B cell (primary cell): Measurements from ENCODE around the gene FNDC11. TPM values are rescaled to one million over a fixed set of nuclear protein-coding genes. Genes with fewer than 3 reads are reported as not detected.
"Not testable (repeated sequence)": the region's sequence is repeated elsewhere in the genome, so short reads cannot be mapped to it uniquely, and the experiment has no call there.

Experiments
- ATAC-seq: fragments of 200-7000 bp; cut with Tn5 transposase; one replicate; pipeline ENCODE4 v1.10.0; 2021; ENCODE audit warnings: low read depth, mild to moderate bottlenecking, moderate number of reproducible peaks, moderate library complexity
- CTCF ChIA-PET: fragments of 350-600 bp; sonication (Branson Sonifier 250); formaldehyde crosslinking; loops from one replicate; lab custom pipeline; 2021; ENCODE audit warnings: antibody characterized with exemption, inconsistent platforms; lab: Charles Lee
- POLR2A ChIA-PET: fragments of 350-600 bp; sonication (Branson Sonifier 250); formaldehyde crosslinking; loops from one replicate; lab custom pipeline; 2021; ENCODE audit warnings: antibody characterized with exemption; lab: Charles Lee
- DNase-seq: peaks from one replicate; pipeline ENCODE4 v3.0.0; 2013
- H2AFZ ChIP-seq: 2 replicates; pipeline ENCODE4 v1.6.1; 2012; ENCODE audit warnings: mild to moderate bottlenecking, low read depth, low read length; ENCODE audit not compliant: insufficient read depth, poor library complexity, severe bottlenecking
- H3K27ac ChIP-seq, 2 donors: 1 replicate in 1 of 2; 2 replicates in 1 of 2; pipeline ENCODE4 v1.5.1; 2012 to 2013; ENCODE audit warnings: low read length in 2 of 2, mild to moderate bottlenecking in 2 of 2, moderate library complexity in 1 of 2
- H3K27me3 ChIP-seq, 4 experiments: fragments of 200-600 bp in 1 of 4; sonication (generic) in 1 of 4; replicated peaks in 1 of 4; 1 replicate in 2 of 4; 2 replicates in 2 of 4; pipeline versions ENCODE4 v1.6.1 to v1.7.0; 2013 to 2016; ENCODE audit warnings: low read length in 3 of 4, mild to moderate bottlenecking in 2 of 4, mixed read lengths in 1 of 4, moderate library complexity in 1 of 4; ENCODE audit not compliant: insufficient read depth in 4 of 4, control insufficient read depth in 3 of 4; ENCODE audit errors: control extremely low read depth in 1 of 4
- H3K36me3 ChIP-seq, 2 experiments: replicated peaks in 1 of 2; 1 replicate in 1 of 2; 2 replicates in 1 of 2; pipeline versions ENCODE4 v1.6.1 to v1.7.1; 2013; ENCODE audit warnings: low read length in 1 of 2; ENCODE audit not compliant: insufficient read depth in 2 of 2, control insufficient read depth in 1 of 2; ENCODE audit errors: control extremely low read depth in 1 of 2, extremely low read depth in 1 of 2
- H3K4me1 ChIP-seq, 2 donors: fragments of 200-600 bp in 1 of 2; sonication (generic) in 1 of 2; 1 replicate in 1 of 2; 2 replicates in 1 of 2; pipeline versions ENCODE4 v1.5.1 to v1.6.1; 2013 to 2017; ENCODE audit warnings: low read length in 2 of 2; ENCODE audit not compliant: control insufficient read depth in 2 of 2, insufficient read depth in 2 of 2
- H3K4me2 ChIP-seq: replicated peaks from 2 replicates; pipeline ENCODE3; 2012; ENCODE audit warnings: mild to moderate bottlenecking, low read depth, low read length; ENCODE audit not compliant: poor library complexity, severe bottlenecking
- H3K4me3 ChIP-seq, 5 experiments: fragments of 200-600 bp in 1 of 5; sonication (generic) in 1 of 5; 1 replicate in 3 of 5; 2 replicates in 2 of 5; pipeline versions ENCODE4 v1.5.1 to v1.7.0; 2011 to 2016; ENCODE audit warnings: low read length in 4 of 5, mild to moderate bottlenecking in 4 of 5, low read depth in 2 of 5, control low read depth in 1 of 5, moderate library complexity in 1 of 5; ENCODE audit not compliant: insufficient read depth in 1 of 5; ENCODE audit errors: control extremely low read depth in 1 of 5, extremely low read depth in 1 of 5
- H3K79me2 ChIP-seq: fragments of 200-600 bp; sonication (generic); one replicate; pipeline ENCODE4 v1.6.0; 2016; ENCODE audit warnings: low read length; ENCODE audit not compliant: control insufficient read depth, insufficient read depth
- H3K9ac ChIP-seq: fragments of 200-600 bp; sonication (generic); 2 replicates; pipeline ENCODE4 v1.6.1; 2017; ENCODE audit warnings: mild to moderate bottlenecking, low read length, moderate library complexity
- H3K9me3 ChIP-seq, 3 donors: one replicate each; pipeline versions ENCODE4 v1.6.1 to v1.7.1; 2013; ENCODE audit warnings: low read length in 2 of 3; ENCODE audit not compliant: control insufficient read depth in 2 of 3, insufficient read depth in 1 of 3; ENCODE audit errors: control extremely low read depth in 1 of 3
- H4K20me1 ChIP-seq: 2 replicates; pipeline ENCODE4 v1.6.0; 2012; ENCODE audit warnings: mild to moderate bottlenecking, low read length; ENCODE audit not compliant: insufficient read depth, control insufficient read depth, poor library complexity, severe bottlenecking
- H3K27ac Mint-ChIP-seq: one replicate; pipeline ENCODE4 v1.8.0; 2021; ENCODE audit warnings: mixed read lengths
- H3K27me3 Mint-ChIP-seq: one replicate; pipeline ENCODE4 v1.8.0; 2021; ENCODE audit warnings: mixed read lengths
- H3K4me1 Mint-ChIP-seq: one replicate; pipeline ENCODE4 v1.8.0; 2021; ENCODE audit warnings: mixed read lengths
- H3K4me3 Mint-ChIP-seq: one replicate; pipeline ENCODE4 v1.8.0; 2021; ENCODE audit warnings: mixed read lengths
- H3K9me3 Mint-ChIP-seq: one replicate; pipeline ENCODE4 v1.8.0; 2022; ENCODE audit warnings: mixed read lengths; ENCODE audit not compliant: insufficient read depth
- CTCF ChIP-seq: fragments of 200-600 bp; IDR thresholded peaks from one replicate; pipeline ENCODE4 v1.8.0; 2022; ENCODE audit warnings: antibody characterized with exemption, mild to moderate bottlenecking
- EZH2 ChIP-seq: IDR thresholded peaks from 2 replicates; pipeline ENCODE4 v1.6.1; 2012; ENCODE audit warnings: borderline replicate concordance, low read depth, mild to moderate bottlenecking, moderate library complexity, low read length; ENCODE audit not compliant: insufficient read depth, poor library complexity, severe bottlenecking
- WGBS: methylation state at CpG from one replicate; pipeline ENCODE4 v1.1.5; 2013; ENCODE audit warnings: missing lambda C conversion rate; ENCODE audit not compliant: insufficient coverage; 5-methylcytosine and 5-hydroxymethylcytosine counted together
- intact Hi-C: fragments of 100-400 bp; cut with micrococcal nuclease; formaldehyde crosslinking; loops from one replicate; pipeline ENCODE4 v1.10.0; 2022
- polyA plus RNA-seq: library from polyadenylated mRNA; depleted of rRNA; stranded (reverse); fragments of >200 nt; gene quantifications from 2 replicates; pipeline ENCODE4 v1.2.3, GENCODE V29; 2012
- total RNA-seq, 2 donors: library from RNA; stranded (reverse); fragments of 120-200 nt in 1 of 2; gene quantifications; 1 replicate in 1 of 2; 2 replicates in 1 of 2; pipeline versions ENCODE4 v1.2.3 to v1.2.4, GENCODE V29; 2013 to 2022

FNDC11 gene
- total and polyA plus RNA-seq, 2 donors (not counting 1 experiment from before 2014, with no cell fraction given): 3.8 to 34.2 TPM

- peaks cover 48 to 67% of the 10 kb centered on the region in 2 donors for H3K4me1 ChIP-seq
- H2AFZ ChIP-seq: no peak overlapping the region
- CTCF ChIA-PET: no interaction called here
- intact Hi-C loops: no loop called here
- ATAC-seq: no peak
- Mint-ChIP-seq H3K27ac (no peak overlapping the region), H3K4me1 (peaks cover 33% of the 10 kb centered on the region), H3K27me3 (no peaks in the 10 kb centered on the region), H3K4me3 (no peak overlapping the region), H3K9me3 (no peaks in the 10 kb centered on the region)
- H3K9ac ChIP-seq: no peak overlapping the region
- H4K20me1 ChIP-seq: peaks cover 66% of the 10 kb centered on the region
- H3K79me2 ChIP-seq: peaks cover 28% of the 10 kb centered on the region
- H3K4me3 ChIP-seq: no peak overlapping the region
- POLR2A ChIA-PET: interaction anchor here (0.7 kb wide), 1 partner anchor 1504 kb away, joined by 5 read pairs; no protein-coding TSS in a partner anchor
- H3K36me3 ChIP-seq: peaks cover 0 to 25% of the 10 kb centered on the region in 2 experiments
- no peak overlapping the region for H3K27ac ChIP-seq
- H3K4me2 ChIP-seq: peak overlapping the region; percentile 19
- DNase-seq: no peak
- peaks cover 0 to 4% (median 0%) of the 10 kb centered on the region in 3 donors for H3K9me3 ChIP-seq
- H3K27me3 ChIP-seq: no peaks in the 10 kb centered on the region
- TF ChIP-seq CTCF (no peak), EZH2 (no peak)
- 98% methylated on average over 28 of the region's 28 CpGs for WGBS
These were observed 16.5 kb downstream of the FNDC11 start for GRCh38 chr20:63570281-63571086.

GRCh38 chr20:63571087-63571478, 17.1 kb downstream of the FNDC11 start:
- H3K4me3 Mint-ChIP-seq, H3K27me3 ChIP-seq, DNase-seq, H3K4me2 ChIP-seq, H3K27me3 Mint-ChIP-seq, H3K27ac Mint-ChIP-seq, ATAC-seq, H2AFZ ChIP-seq, intact Hi-C loops, H3K9ac ChIP-seq, H3K9me3 ChIP-seq, H3K9me3 Mint-ChIP-seq, CTCF ChIA-PET, H3K27ac ChIP-seq, H3K4me3 ChIP-seq: not testable (repeated sequence)
- no CpG with 5 or more reads among the region's 11 CpGs for WGBS
- peaks cover 33% of the 10 kb centered on the region for H3K4me1 Mint-ChIP-seq
- Histone ChIP-seq H3K4me1 (peaks cover 48 to 67% of the 10 kb centered on the region in 2 donors), H3K36me3 (peaks cover 0 to 21% of the 10 kb centered on the region in 2 experiments), H4K20me1 (peaks cover 60% of the 10 kb centered on the region), H3K79me2 (peaks cover 28% of the 10 kb centered on the region)
- POLR2A ChIA-PET: interaction anchor here (0.7 kb wide), 1 partner anchor 511 kb away, joined by 7 read pairs; no protein-coding TSS in a partner anchor
